ENCODE results near the gene DLGAP1.

Gene DLGAP1

DNA sequence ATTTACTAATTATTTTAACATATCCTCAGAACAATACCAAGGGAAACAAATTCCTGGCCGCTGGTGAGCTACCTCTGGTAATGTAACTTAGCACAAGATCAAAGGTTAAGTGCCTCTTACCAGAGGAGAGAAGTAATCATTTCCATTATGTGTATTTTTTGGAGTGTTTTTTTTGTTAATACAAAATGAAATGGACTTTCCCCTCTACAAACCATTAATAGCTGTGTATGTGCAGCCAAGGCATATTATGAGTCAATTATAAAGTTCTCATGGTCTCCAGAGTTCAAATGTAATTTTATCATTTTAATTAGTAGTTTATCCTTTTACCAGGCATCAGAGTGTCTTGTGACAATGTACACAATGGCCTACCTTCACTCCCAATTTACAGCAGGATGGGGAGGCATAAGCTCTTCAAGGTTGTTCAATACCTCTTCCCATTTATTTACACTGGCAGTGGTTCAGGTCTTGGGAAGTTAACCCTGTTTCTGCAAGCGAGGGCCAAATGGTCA, 762.9 kb downstream of the DLGAP1 start:
- Histone ChIP-seq H3K9me3 (no peaks in the 10 kb centered on the region), H3K36me3 (no peaks in the 10 kb centered on the region), H3K4me3 (ENCODE audit: low read depth, low read length) (no peak overlapping the region), H3K27me3 (no peaks in the 10 kb centered on the region), H3K4me1 (no peaks in the 10 kb centered on the region)
- TF ChIP-seq, protein P1, sequence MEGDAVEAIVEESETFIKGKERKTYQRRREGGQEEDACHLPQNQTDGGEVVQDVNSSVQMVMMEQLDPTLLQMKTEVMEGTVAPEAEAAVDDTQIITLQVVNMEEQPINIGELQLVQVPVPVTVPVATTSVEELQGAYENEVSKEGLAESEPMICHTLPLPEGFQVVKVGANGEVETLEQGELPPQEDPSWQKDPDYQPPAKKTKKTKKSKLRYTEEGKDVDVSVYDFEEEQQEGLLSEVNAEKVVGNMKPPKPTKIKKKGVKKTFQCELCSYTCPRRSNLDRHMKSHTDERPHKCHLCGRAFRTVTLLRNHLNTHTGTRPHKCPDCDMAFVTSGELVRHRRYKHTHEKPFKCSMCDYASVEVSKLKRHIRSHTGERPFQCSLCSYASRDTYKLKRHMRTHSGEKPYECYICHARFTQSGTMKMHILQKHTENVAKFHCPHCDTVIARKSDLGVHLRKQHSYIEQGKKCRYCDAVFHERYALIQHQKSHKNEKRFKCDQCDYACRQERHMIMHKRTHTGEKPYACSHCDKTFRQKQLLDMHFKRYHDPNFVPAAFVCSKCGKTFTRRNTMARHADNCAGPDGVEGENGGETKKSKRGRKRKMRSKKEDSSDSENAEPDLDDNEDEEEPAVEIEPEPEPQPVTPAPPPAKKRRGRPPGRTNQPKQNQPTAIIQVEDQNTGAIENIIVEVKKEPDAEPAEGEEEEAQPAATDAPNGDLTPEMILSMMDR (IDR thresholded peaks at IDR 0.05; ENCODE audit: low read depth, low read length): no peak
- DNase-seq: no peak

DNA sequence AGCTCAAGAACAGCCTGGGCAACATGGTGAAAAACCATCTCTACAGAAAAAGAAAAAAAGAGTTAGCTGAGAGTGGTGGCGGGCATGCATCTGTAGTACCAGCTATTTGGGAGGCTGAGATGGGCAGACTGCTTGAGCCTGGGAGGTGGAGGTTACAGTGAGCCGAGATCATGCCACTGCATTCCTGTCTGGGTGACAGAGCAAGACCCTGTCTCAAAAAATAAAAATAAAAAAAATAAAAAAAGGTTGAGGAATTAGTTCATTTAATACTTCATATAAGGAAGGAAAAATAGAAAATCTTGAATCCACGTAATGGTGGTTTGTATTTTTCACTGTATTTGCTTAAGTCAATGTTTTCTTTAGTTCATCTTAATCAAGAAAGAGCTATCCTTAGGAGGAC, 763.4 kb downstream of the DLGAP1 start:
- no peaks in the 10 kb centered on the region for H3K27me3 ChIP-seq
- DNase-seq: no peak
- H3K4me1 ChIP-seq: no peaks in the 10 kb centered on the region
- no peaks in the 10 kb centered on the region for H3K36me3 ChIP-seq
- H3K4me3 ChIP-seq (ENCODE audit: low read depth, low read length): no peak overlapping the region
- no peaks in the 10 kb centered on the region for H3K9me3 ChIP-seq
- TF ChIP-seq, protein P1 (IDR thresholded peaks at IDR 0.05; ENCODE audit: low read depth, low read length): no peak

DNA sequence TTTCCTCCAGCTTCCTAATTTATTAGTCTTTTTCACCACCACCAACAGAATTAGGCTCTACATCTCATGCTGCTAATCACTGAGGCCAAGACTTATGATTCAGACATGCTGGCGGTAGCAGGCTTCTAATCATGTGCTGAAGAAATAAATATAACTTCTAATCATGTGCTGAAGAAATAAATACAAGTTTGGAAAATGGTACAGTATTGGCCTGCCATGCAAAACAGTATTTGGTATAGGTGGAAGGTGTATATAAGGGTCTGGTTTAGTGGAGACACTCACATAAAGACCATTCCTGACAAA, 764.4 kb downstream of the DLGAP1 start:
- Histone ChIP-seq H3K4me1 (no peaks in the 10 kb centered on the region), H3K9me3 (no peaks in the 10 kb centered on the region), H3K4me3 (ENCODE audit: low read depth, low read length) (no peak overlapping the region), H3K27me3 (no peaks in the 10 kb centered on the region), H3K36me3 (no peaks in the 10 kb centered on the region)
- DNase-seq: no peak
- TF ChIP-seq, protein P1 (IDR thresholded peaks at IDR 0.05; ENCODE audit: low read depth, low read length): no peak

DNA sequence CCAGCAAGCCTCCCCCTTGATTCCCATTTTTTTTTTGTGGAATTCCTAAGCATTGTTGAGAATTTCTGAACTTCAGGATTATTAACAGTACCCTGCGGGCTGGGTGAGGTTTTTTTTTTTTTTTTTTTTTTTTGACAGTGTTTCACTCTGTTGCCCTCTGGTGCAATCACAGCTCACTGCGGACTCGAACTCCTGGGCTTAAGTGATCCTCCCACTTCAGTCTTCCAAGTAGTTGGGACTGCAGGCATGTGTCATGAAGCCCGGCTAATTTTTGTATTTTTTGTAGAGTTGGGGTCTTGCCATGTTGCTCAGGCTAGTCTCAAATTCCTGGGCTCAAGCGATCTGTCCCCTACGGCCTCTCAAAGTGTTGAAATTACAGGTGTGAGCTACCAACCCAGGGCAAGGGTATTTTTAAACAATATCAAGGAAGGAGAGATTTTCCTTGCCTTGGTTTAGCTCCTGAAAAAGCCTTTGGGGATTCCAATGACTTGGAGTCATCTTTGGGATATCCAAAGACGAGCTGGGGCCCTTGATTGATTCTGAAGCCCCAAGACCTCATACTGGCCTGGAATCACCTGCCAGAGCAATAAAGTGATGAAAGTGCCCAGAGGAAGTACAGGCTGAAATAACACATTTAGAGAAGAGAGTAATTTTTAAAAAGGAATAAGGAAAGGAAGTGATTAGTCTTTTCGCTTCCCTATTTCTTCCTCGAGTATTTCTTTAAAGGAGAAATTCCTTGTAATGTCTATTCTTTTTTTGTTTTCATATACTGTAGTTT, 764.9 kb downstream of the DLGAP1 start:
- Histone ChIP-seq H3K36me3 (no peaks in the 10 kb centered on the region), H3K27me3 (no peaks in the 10 kb centered on the region), H3K9me3 (no peaks in the 10 kb centered on the region), H3K4me3 (ENCODE audit: low read depth, low read length) (no peak overlapping the region), H3K4me1 (no peaks in the 10 kb centered on the region)
- TF ChIP-seq, protein P1 (IDR thresholded peaks at IDR 0.05; ENCODE audit: low read depth, low read length): no peak
- DNase-seq: no peak

DNA sequence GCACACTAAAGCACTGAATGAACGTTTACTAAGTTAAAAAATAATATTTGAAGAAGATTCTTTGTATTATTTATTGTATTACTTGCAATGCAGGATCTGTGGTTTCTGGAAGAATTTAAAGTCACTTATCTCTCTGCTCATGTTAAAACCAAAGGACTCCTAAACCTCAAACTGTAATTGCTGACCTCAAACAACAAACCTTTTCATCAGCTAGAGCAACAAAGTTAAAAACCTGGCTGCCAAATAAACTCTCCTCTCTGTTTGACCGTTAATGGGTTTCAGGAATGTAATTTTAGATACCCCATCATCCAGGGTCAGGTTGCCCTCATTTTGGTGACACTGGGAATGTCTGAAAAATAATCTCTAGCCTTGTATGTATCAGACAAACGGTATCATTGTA, 766.0 kb downstream of the DLGAP1 start:
- H3K4me3 ChIP-seq (ENCODE audit: low read depth, low read length): no peak overlapping the region
- H3K9me3 ChIP-seq: no peaks in the 10 kb centered on the region
- no peak for DNase-seq
- H3K4me1 ChIP-seq: no peaks in the 10 kb centered on the region
- TF ChIP-seq, protein P1 (IDR thresholded peaks at IDR 0.05; ENCODE audit: low read depth, low read length): no peak
- no peaks in the 10 kb centered on the region for H3K27me3 ChIP-seq
- no peaks in the 10 kb centered on the region for H3K36me3 ChIP-seq

DNA sequence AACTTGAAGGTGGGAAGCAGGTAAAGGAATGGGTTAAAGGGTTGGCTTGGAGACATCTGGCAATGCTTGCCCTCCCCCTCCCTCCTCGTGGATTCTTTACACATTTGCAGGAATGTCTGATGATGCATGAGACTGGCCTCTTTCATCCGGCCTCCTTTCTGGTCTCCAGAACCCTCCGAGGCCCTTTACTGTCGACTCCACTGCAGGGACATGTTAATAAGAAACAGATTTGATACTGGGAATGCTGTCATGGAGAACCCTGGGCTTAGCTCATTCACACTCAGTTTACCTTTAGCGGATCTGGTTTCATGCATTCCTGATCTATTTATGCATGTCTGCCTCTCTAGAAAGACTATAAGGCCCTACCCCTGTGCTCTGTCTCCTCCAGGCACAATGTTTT, 766.4 kb downstream of the DLGAP1 start:
- TF ChIP-seq, protein P1 (IDR thresholded peaks at IDR 0.05; ENCODE audit: low read depth, low read length): no peak
- no peaks in the 10 kb centered on the region for H3K36me3 ChIP-seq
- H3K4me3 ChIP-seq (ENCODE audit: low read depth, low read length): no peak overlapping the region
- no peaks in the 10 kb centered on the region for H3K27me3 ChIP-seq
- DNase-seq: no peak
- H3K4me1 ChIP-seq: no peaks in the 10 kb centered on the region
- no peaks in the 10 kb centered on the region for H3K9me3 ChIP-seq
